Measurements from ENCODE around the gene ACSM3.
A peak's percentile ranks its signal among the peaks of the same experiment; 100 is the strongest.
"Not testable (repeated sequence)": the region's sequence is repeated elsewhere in the genome, so short reads cannot be mapped to it uniquely, and the experiment has no call there.

ACSM3 gene

GRCh38 chr16:20803192-20803560 is 39.4 kb downstream of the ACSM3 start:
- intact Hi-C loops (cut with DNase I): no loop called here
- DNase-seq: no peak

GRCh38 chr16:20803561-20804214 is 39.9 kb downstream of the ACSM3 start:
- no peak for DNase-seq
- intact Hi-C loops (cut with DNase I): no loop called here

GRCh38 chr16:20805684-20806167 is 41.9 kb downstream of the ACSM3 start:
- intact Hi-C loops (cut with DNase I): loop anchor here (5.0 kb wide), 2 partner anchors 63 to 97 kb away; partner anchors contain the start of genes DCUN1D3, LYRM1 and THUMPD1
- not testable (repeated sequence) for DNase-seq

GRCh38 chr16:20806168-20807050 is 42.6 kb downstream of the ACSM3 start, which contains the start of the genes ERI2 and REXO5:
ERI2 (minus strand) TSS chr16:20806472; CDS start chr16:20806430, 42 bp downstream.
REXO5 (plus strand) TSS chr16:20806527; CDS start chr16:20806954, 427 bp downstream.
- peak; percentile 85 to 98 (median 92) for DNase-seq
- intact Hi-C loops (cut with DNase I): loop anchor here (5.0 kb wide), 2 partner anchors 64 to 96 kb away; partner anchors contain the start of genes DCUN1D3, LYRM1 and THUMPD1

- intact Hi-C loops (cut with DNase I): loop anchor here (5.0 kb wide), 2 partner anchors 66 to 94 kb away; partner anchors contain the start of genes DCUN1D3, LYRM1 and THUMPD1
- DNase-seq: peak in 1 of 10 donors; percentile 35
Measured at GRCh38 chr16:20807862-20808261, 44.0 kb downstream of the ACSM3 start.

GRCh38 chr16:20811889-20812439 is 48.1 kb downstream of the ACSM3 start:
- intact Hi-C loops (cut with DNase I): no loop called here
- no peak for DNase-seq

- no peak for DNase-seq
- intact Hi-C loops (cut with DNase I): no loop called here
Measured at GRCh38 chr16:20812510-20812909, 48.7 kb downstream of the ACSM3 start.

- no peak for DNase-seq
- intact Hi-C loops (cut with DNase I): no loop called here
Measured at GRCh38 chr16:20814784-20815183, 51.0 kb downstream of the ACSM3 start.

- no peak for DNase-seq
- intact Hi-C loops (cut with DNase I): no loop called here
Measured at GRCh38 chr16:20818929-20819585, 55.2 kb downstream of the ACSM3 start.

- intact Hi-C loops (cut with DNase I): no loop called here
- DNase-seq: no peak
Measured at GRCh38 chr16:20821682-20822081, 57.9 kb downstream of the ACSM3 start.

- intact Hi-C loops (cut with DNase I): no loop called here
- DNase-seq: no peak
Measured at GRCh38 chr16:20822521-20823325, 58.9 kb downstream of the ACSM3 start.

GRCh38 chr16:20826039-20826566 is 62.3 kb downstream of the ACSM3 start:
- intact Hi-C loops (cut with DNase I): no loop called here

GRCh38 chr16:20829536-20829935 is 65.7 kb downstream of the ACSM3 start:
- DNase-seq: no peak
- intact Hi-C loops (cut with DNase I): no loop called here

More at GRCh38 chr16:20826039-20826566, 62.3 kb downstream of the ACSM3 start:
- no peak for DNase-seq

GRCh38 chr16:20830372-20830771 is 66.6 kb downstream of the ACSM3 start:
- intact Hi-C loops (cut with DNase I): no loop called here
- no peak for DNase-seq

- DNase-seq: no peak
- intact Hi-C loops (cut with DNase I): no loop called here
Measured at GRCh38 chr16:20833086-20833485, 69.3 kb downstream of the ACSM3 start.

- no peak for DNase-seq
- intact Hi-C loops (cut with DNase I): no loop called here
Measured at GRCh38 chr16:20838240-20838639, 74.4 kb downstream of the ACSM3 start.

- DNase-seq: no peak
- intact Hi-C loops (cut with DNase I): no loop called here
Measured at GRCh38 chr16:20839504-20839903, 75.7 kb downstream of the ACSM3 start.

- intact Hi-C loops (cut with DNase I): no loop called here
- DNase-seq: no peak
Measured at GRCh38 chr16:20844054-20844453, 80.2 kb downstream of the ACSM3 start.

- intact Hi-C loops (cut with DNase I): no loop called here
- DNase-seq: no peak
Measured at GRCh38 chr16:20844588-20844987, 80.8 kb downstream of the ACSM3 start.
